B cell (primary cell): ENCODE measurements around the gene FHIT.

Experiments
- EZH2 ChIP-seq: IDR thresholded peaks from 2 replicates; pipeline ENCODE4 v1.6.1; 2012; ENCODE audit warnings: borderline replicate concordance, low read depth, mild to moderate bottlenecking, moderate library complexity, low read length; ENCODE audit not compliant: insufficient read depth, poor library complexity, severe bottlenecking
- TF ChIP-seq, protein P1 (sequence below): fragments of 200-600 bp; IDR thresholded peaks from one replicate; pipeline ENCODE4 v1.8.0; 2022; ENCODE audit warnings: antibody characterized with exemption, mild to moderate bottlenecking

DNA sequence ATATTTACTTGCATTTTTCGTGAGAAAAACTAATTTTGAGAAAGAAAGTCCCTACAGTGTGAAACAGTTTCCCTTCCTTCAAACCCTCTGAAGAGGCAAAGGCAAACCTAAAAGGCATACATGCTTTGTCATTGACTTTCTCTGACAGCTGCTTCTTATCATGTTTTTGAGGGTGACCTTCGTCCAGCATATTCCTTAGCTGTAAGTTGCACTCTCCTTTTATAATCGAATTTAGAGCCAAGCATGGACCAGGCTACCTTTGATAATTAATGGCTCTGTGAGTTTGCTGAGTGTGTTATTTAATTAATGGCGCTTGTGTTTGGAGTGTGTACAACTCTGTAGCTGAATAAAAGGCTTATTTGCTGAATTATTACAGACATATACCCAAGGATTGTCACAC is 1517.2 kb downstream of the FHIT start:
- TF ChIP-seq, protein P1, sequence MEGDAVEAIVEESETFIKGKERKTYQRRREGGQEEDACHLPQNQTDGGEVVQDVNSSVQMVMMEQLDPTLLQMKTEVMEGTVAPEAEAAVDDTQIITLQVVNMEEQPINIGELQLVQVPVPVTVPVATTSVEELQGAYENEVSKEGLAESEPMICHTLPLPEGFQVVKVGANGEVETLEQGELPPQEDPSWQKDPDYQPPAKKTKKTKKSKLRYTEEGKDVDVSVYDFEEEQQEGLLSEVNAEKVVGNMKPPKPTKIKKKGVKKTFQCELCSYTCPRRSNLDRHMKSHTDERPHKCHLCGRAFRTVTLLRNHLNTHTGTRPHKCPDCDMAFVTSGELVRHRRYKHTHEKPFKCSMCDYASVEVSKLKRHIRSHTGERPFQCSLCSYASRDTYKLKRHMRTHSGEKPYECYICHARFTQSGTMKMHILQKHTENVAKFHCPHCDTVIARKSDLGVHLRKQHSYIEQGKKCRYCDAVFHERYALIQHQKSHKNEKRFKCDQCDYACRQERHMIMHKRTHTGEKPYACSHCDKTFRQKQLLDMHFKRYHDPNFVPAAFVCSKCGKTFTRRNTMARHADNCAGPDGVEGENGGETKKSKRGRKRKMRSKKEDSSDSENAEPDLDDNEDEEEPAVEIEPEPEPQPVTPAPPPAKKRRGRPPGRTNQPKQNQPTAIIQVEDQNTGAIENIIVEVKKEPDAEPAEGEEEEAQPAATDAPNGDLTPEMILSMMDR: no peak
- no peak for TF ChIP-seq EZH2
